Hematopoietic multipotent progenitor cell treated with erythropoietin and hydrocortisone succinate and interleukin-3 and kit ligand, for 4 days (in vitro differentiated cells): Measurements from ENCODE around the gene CABP5.

Source experiments
- DNase-seq: peaks from one replicate; pipeline ENCODE4 v3.0.0-alpha.2; 2015

CABP5 gene

GRCh38 chr19:48029431-48029830, 14.4 kb downstream of the CABP5 start:
- DNase-seq = no peak

- no peak for DNase-seq
Measured at GRCh38 chr19:48025480-48025879, 18.4 kb downstream of the CABP5 start.

DNA sequence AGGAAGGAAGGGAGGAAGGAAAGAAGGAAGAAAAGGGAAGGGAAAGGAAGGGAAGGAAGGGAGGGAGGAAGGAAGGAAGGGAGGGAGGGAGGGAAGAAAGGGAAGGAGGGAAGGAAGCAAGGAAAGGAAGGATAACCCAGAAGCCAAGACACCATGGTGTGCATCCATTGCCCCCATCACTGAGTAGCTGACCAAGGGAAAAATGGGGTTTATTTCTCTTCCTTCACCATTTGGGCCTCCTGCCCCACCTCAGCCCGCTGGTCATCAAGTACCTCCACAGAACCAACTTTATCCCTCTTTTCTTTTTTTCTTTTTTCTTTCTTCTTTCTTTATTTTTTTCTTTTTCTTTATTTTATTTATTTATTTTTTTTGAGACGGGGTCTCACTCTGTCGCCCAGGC, 20.4 kb downstream of the CABP5 start:
- DNase-seq = no peak

GRCh38 chr19:48023011-48023410, 20.9 kb downstream of the CABP5 start:
- no peak for DNase-seq

- no peak for DNase-seq
Measured at GRCh38 chr19:48020686-48021085, 23.2 kb downstream of the CABP5 start.

GRCh38 chr19:48010932-48011758, 32.7 kb downstream of the CABP5 start:
- no peak for DNase-seq

GRCh38 chr19:48006762-48007161, 37.1 kb downstream of the CABP5 start:
- DNase-seq = peak; percentile 30

DNA sequence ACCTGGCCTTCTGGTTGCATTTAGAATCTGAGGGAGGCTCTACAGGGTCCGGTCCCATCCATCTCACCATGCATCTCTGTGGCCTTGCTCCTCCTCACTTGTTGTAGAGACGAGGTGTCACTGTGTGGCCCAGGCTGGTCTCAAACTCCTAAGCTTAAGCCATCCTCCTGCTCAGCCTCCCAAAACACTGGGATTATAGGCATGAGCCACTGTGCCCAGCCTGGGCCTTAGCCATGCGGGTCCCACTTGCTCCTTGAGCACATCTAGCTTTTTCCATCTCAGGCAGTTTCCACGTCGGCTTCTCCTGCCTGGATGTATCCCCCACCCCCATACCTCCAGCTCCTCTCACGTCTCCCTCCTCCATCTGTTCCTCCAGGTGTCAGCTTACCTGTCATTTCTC, 39.6 kb downstream of the CABP5 start:
- no peak for DNase-seq

DNA sequence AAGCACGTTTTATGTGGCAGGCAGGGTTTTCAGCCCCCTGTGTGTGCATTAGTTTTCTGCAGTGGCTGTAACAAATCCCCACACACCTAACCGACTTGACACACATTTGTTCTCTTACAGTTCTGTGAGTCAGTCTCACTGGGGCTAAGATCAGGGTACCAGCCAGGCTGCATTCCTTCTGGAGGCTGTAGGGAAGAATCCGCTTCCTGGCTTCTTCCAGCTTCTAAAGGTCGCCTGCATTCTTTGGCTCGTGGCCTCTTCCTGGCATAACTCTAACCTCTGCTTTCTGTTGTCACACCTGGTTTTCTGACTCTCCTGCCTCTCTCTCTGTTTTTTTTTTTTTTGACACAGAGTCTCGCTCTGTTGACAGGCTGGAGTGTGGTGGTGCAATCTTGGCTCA, 43.0 kb downstream of the CABP5 start:
- no peak for DNase-seq

DNA sequence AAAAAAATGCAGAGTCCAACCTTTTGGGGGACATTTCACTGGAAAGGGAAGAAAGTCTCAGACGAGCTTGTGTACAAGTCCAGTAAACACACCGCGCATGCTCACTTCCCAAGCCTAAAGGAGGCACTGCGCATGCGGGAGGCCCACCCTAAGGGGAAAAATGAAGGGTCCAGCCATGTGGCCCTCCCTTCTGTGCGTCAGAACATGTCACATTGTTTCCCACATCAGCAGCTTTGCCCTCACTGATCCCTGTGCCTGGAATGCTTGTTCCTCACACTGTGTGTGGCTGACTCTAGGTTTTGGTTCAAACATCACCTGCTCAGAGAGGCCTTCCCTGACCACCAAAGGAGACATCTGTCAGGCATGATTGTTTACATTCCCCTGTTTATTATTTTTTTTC, 45.1 kb downstream of the CABP5 start:
- DNase-seq = no peak

DNA sequence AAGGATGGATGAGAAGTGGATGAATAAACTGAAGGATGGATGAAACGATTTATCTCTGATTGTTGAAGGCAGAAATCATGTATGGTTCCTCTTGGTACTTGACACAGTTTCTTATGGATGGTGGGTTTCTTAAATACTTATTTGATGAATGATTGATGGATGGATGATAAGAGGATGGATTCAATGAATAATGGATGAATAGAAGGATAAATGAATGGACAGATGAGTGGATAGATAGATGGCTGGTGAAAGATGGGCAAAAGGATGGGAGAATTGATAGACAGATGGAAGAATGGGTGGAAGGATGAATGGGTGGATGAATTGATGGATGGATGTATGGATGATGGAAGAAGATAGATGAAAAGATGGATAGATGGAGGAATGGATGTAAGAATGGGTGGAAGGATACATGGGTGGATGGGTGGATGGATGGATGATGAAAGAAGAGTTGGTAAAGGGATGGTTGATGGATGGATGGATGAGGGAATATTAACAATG, 47.6 kb downstream of the CABP5 start:
- DNase-seq = no peak

DNA sequence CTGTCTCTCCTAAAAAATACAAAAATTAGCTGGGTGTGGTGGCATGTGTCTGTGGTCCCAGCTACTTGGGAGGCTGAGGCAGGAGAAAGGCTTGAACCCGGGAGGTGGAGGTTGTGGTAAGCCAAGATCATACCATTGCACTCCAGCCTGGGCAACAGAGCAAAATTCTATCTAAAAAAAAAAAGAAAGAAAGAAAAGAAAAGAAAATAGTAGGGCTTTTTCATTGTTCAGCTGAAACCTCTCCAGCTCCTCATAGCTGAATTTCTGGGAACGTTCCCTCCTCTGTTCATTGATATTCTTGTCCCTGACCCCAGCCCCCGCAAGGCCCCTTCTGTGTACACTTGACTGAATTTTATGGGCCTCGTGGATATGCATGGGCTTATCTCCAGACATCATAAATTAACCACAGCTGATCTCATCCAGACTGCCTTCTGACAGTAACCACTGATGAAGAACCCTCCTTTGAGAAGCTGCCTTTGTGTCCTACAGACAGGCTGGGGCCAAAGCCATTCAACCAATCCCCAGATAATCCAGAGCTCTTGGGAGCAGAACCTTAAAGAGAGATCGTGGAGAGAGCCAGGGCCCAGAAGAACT, 49.6 kb downstream of the CABP5 start, which contains the start of gene ELSPBP1:
ELSPBP1 (plus strand) TSS at position 424 of the 594 bp plus-strand sequence. CDS start 14,036 bp downstream, outside the sequence.
- DNase-seq = no peak

GRCh38 chr19:47992070-47992469, 51.8 kb downstream of the CABP5 start, which contains the start of gene BSPH1:
TSS of gene BSPH1 (minus strand) at chr19:47992170. CDS start at chr19:47992081, 89 bp downstream.
- DNase-seq = no peak

- DNase-seq = peak; percentile 1
Measured at GRCh38 chr19:47991191-47991808, 52.6 kb downstream of the CABP5 start.
